HepG2 (cell line): ENCODE measurements around the gene DNAAF1. TPM values are rescaled to one million over a fixed set of nuclear protein-coding genes. Genes with fewer than 3 reads are reported as not detected.
A peak's percentile ranks its signal among the peaks of the same experiment; 100 is the strongest.

Experiments used
- ARNT2 ChIP-seq: sonication (generic); formaldehyde crosslinking; IDR thresholded peaks from 2 replicates; pipeline ENCODE4 v1.8.0; 2022; ENCODE audit warnings: mild to moderate bottlenecking, low read depth, missing genetic modification reagents, moderate library complexity
- ETV5 ChIP-seq: IDR thresholded peaks from 2 replicates; pipeline ENCODE4 v1.6.1; 2018; ENCODE audit warnings: missing biosample characterization, missing genetic modification reagents, inconsistent platforms, borderline replicate concordance
- HOXA7 ChIP-seq: sonication (generic); formaldehyde crosslinking; IDR thresholded peaks from 2 replicates; pipeline ENCODE4 v1.8.1; 2022; ENCODE audit warnings: mild to moderate bottlenecking, missing genetic modification reagents, moderate library complexity
- NFIB ChIP-seq: sonication (generic); formaldehyde crosslinking; IDR thresholded peaks from 2 replicates; pipeline ENCODE4 v1.9.0; 2021; ENCODE audit warnings: missing genetic modification reagents, mild to moderate bottlenecking, borderline replicate concordance
- NFKBIZ ChIP-seq: IDR thresholded peaks from 2 replicates; pipeline ENCODE4 v1.6.1; 2018; ENCODE audit warnings: missing genetic modification reagents, missing compliant biosample characterization
- NFYB ChIP-seq: sonication (generic); formaldehyde crosslinking; IDR thresholded peaks from 2 replicates; pipeline ENCODE4 v1.4.0; 2020; ENCODE audit warnings: missing genetic modification reagents
- PHF5A ChIP-seq: IDR thresholded peaks from one replicate; pipeline ENCODE4 v1.6.1; 2018; ENCODE audit warnings: low read depth, missing genetic modification reagents; ENCODE audit not compliant: unreplicated experiment
- PTBP1 ChIP-seq: fragments of 200-400 bp; formaldehyde crosslinking; IDR thresholded peaks from 2 replicates; pipeline ENCODE4 v1.6.1; 2018; ENCODE audit warnings: low read length, low read depth; ENCODE audit not compliant: poor library complexity, severe bottlenecking
- ZNF235 ChIP-seq: sonication (generic); formaldehyde crosslinking; IDR thresholded peaks from 2 replicates; pipeline ENCODE4 v1.8.1; 2023; ENCODE audit warnings: mild to moderate bottlenecking, missing genetic modification reagents, borderline replicate concordance
- ZNF891 ChIP-seq: sonication (generic); formaldehyde crosslinking; IDR thresholded peaks from 2 replicates; pipeline ENCODE4 v1.5.0; 2020; ENCODE audit warnings: mild to moderate bottlenecking, missing genetic modification reagents
- ZSCAN9 ChIP-seq: IDR thresholded peaks from 2 replicates; pipeline ENCODE4 v1.6.1; 2016; ENCODE audit warnings: borderline replicate concordance
- polyA plus RNA-seq, 8 experiments: library from polyadenylated mRNA; depleted of rRNA in 3 of 8; stranded (reverse) in 7 of 8; unstranded in 1 of 8; fragments of >200 nt; fragmentation: Illumina TruSeq in 4 of 8; extraction: Trizol in 4 of 8; gene quantifications; 2 replicates each; pipeline versions ENCODE4 v1.2.1 to v1.2.3, GENCODE V29; 2011 to 2016; ENCODE audit warnings: low read depth in 4 of 8, missing spikeins in 1 of 8, mixed read lengths in 1 of 8; ENCODE audit not compliant: insufficient read depth in 1 of 8
- total RNA-seq, 5 experiments: library from RNA; depleted of rRNA; stranded (reverse); fragments of >200 nt; fragmentation: Illumina TruSeq; extraction: Trizol; gene quantifications; 2 replicates each; pipeline ENCODE4 v1.2.3, GENCODE V29; 2016; ENCODE audit warnings: low read depth in 1 of 5
- TF ChIP-seq, protein P1 (sequence below): sonication (generic); formaldehyde crosslinking; IDR thresholded peaks from 2 replicates; pipeline ENCODE4 v1.8.0; 2022; ENCODE audit warnings: mild to moderate bottlenecking, missing genetic modification reagents
- TF ChIP-seq, protein P2 (sequence below): sonication (generic); formaldehyde crosslinking; IDR thresholded peaks from 2 replicates; pipeline ENCODE4 v1.5.1; 2020; ENCODE audit warnings: missing genetic modification reagents, mild to moderate bottlenecking, borderline replicate concordance
- TF ChIP-seq, protein P3 (sequence below): sonication (generic); formaldehyde crosslinking; IDR thresholded peaks from 2 replicates; pipeline ENCODE4 v1.8.1; 2022; ENCODE audit warnings: low read depth, mild to moderate bottlenecking, missing genetic modification reagents
- TF ChIP-seq, protein P4 (sequence below): sonication (generic); formaldehyde crosslinking; IDR thresholded peaks from 2 replicates; pipeline ENCODE4 v1.4.0; 2020; ENCODE audit warnings: mild to moderate bottlenecking, missing genetic modification reagents
- TF ChIP-seq, protein P5 (sequence below): sonication (generic); formaldehyde crosslinking; conservative IDR thresholded peaks from 2 replicates; pipeline ENCODE4 v1.8.0; 2022; ENCODE audit warnings: missing genetic modification reagents
- TF ChIP-seq, protein P6 (sequence below): sonication (generic); formaldehyde crosslinking; IDR thresholded peaks from 2 replicates; pipeline ENCODE4 v1.5.1; 2020; ENCODE audit warnings: missing genetic modification reagents, mild to moderate bottlenecking, borderline replicate concordance
- TF ChIP-seq, protein P7 (sequence below): sonication (generic); formaldehyde crosslinking; IDR thresholded peaks from 2 replicates; pipeline ENCODE4 v1.4.0; 2020; ENCODE audit warnings: missing genetic modification reagents

DNAAF1 gene
- total and polyA plus RNA-seq, 2 of the 13 experiments (the other 11 are each of a cell fraction or from before 2014, with no cell fraction given) = 0.04 TPM; not detected in 1

DNA sequence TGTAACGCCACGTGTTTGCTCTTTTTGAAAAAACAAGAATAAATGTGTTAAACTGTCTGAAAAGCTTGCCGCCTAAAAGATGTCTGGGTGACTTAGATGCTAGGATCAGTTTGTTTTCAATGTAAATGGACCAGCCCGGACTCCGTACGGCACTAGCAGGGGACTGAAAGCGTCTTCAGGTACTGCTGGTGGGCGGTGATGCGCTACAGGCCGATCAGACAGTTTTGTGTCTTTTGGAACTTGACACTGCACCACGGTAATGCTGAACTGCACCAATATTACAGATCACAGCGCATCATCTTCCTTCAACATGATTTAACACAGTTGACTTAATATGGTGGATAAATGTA lies 27.6 kb upstream of the DNAAF1 start (continued):
- TF ChIP-seq, protein P1, sequence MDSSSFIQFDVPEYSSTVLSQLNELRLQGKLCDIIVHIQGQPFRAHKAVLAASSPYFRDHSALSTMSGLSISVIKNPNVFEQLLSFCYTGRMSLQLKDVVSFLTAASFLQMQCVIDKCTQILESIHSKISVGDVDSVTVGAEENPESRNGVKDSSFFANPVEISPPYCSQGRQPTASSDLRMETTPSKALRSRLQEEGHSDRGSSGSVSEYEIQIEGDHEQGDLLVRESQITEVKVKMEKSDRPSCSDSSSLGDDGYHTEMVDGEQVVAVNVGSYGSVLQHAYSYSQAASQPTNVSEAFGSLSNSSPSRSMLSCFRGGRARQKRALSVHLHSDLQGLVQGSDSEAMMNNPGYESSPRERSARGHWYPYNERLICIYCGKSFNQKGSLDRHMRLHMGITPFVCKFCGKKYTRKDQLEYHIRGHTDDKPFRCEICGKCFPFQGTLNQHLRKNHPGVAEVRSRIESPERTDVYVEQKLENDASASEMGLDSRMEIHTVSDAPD (CRISPR knock-in tag) = peak; percentile 31; the same call in 1 of the 2 replicates
- TF ChIP-seq HOXA7 = no peak
- no peak for TF ChIP-seq NFKBIZ (CRISPR knock-in tag)
- TF ChIP-seq, protein P2, sequence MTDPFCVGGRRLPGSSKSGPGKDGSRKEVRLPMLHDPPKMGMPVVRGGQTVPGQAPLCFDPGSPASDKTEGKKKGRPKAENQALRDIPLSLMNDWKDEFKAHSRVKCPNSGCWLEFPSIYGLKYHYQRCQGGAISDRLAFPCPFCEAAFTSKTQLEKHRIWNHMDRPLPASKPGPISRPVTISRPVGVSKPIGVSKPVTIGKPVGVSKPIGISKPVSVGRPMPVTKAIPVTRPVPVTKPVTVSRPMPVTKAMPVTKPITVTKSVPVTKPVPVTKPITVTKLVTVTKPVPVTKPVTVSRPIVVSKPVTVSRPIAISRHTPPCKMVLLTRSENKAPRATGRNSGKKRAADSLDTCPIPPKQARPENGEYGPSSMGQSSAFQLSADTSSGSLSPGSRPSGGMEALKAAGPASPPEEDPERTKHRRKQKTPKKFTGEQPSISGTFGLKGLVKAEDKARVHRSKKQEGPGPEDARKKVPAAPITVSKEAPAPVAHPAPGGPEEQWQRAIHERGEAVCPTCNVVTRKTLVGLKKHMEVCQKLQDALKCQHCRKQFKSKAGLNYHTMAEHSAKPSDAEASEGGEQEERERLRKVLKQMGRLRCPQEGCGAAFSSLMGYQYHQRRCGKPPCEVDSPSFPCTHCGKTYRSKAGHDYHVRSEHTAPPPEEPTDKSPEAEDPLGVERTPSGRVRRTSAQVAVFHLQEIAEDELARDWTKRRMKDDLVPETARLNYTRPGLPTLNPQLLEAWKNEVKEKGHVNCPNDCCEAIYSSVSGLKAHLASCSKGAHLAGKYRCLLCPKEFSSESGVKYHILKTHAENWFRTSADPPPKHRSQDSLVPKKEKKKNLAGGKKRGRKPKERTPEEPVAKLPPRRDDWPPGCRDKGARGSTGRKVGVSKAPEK (CRISPR knock-in tag) = no peak
- no peak for TF ChIP-seq ETV5 (CRISPR knock-in tag)
- peak; percentile 25 for TF ChIP-seq ZNF891 (CRISPR knock-in tag)
- TF ChIP-seq ZNF235 = no peak
- no peak for TF ChIP-seq NFIB
- no peak for TF ChIP-seq ZSCAN9 (CRISPR knock-in tag)
- TF ChIP-seq NFYB = no peak
- TF ChIP-seq, protein P3, sequence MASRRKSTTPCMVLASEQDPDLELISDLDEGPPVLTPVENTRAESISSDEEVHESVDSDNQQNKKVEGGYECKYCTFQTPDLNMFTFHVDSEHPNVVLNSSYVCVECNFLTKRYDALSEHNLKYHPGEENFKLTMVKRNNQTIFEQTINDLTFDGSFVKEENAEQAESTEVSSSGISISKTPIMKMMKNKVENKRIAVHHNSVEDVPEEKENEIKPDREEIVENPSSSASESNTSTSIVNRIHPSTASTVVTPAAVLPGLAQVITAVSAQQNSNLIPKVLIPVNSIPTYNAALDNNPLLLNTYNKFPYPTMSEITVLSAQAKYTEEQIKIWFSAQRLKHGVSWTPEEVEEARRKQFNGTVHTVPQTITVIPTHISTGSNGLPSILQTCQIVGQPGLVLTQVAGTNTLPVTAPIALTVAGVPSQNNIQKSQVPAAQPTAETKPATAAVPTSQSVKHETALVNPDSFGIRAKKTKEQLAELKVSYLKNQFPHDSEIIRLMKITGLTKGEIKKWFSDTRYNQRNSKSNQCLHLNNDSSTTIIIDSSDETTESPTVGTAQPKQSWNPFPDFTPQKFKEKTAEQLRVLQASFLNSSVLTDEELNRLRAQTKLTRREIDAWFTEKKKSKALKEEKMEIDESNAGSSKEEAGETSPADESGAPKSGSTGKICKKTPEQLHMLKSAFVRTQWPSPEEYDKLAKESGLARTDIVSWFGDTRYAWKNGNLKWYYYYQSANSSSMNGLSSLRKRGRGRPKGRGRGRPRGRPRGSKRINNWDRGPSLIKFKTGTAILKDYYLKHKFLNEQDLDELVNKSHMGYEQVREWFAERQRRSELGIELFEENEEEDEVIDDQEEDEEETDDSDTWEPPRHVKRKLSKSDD (CRISPR knock-in tag) = no peak
- no peak; the same call in 1 of the 2 replicates for TF ChIP-seq ARNT2 (CRISPR knock-in tag)
- TF ChIP-seq, protein P4, sequence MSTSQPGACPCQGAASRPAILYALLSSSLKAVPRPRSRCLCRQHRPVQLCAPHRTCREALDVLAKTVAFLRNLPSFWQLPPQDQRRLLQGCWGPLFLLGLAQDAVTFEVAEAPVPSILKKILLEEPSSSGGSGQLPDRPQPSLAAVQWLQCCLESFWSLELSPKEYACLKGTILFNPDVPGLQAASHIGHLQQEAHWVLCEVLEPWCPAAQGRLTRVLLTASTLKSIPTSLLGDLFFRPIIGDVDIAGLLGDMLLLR = no peak
- TF ChIP-seq, protein P5, sequence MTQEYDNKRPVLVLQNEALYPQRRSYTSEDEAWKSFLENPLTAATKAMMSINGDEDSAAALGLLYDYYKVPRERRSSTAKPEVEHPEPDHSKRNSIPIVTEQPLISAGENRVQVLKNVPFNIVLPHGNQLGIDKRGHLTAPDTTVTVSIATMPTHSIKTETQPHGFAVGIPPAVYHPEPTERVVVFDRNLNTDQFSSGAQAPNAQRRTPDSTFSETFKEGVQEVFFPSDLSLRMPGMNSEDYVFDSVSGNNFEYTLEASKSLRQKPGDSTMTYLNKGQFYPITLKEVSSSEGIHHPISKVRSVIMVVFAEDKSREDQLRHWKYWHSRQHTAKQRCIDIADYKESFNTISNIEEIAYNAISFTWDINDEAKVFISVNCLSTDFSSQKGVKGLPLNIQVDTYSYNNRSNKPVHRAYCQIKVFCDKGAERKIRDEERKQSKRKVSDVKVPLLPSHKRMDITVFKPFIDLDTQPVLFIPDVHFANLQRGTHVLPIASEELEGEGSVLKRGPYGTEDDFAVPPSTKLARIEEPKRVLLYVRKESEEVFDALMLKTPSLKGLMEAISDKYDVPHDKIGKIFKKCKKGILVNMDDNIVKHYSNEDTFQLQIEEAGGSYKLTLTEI (CRISPR knock-in tag) = no peak
- TF ChIP-seq PTBP1 = no peak
- TF ChIP-seq, protein P6, sequence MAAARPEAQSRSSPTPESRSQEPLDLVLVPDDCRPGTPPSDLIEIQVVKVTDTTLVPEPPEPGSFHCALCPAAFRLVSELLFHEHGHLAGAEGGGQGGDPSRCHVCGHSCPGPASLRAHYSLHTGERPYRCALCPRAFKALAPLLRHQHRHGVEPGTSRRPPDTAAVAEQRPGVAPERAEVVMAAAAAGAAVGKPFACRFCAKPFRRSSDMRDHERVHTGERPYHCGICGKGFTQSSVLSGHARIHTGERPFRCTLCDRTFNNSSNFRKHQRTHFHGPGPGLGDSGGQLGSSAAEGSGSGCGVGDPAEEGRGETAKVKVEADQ (CRISPR knock-in tag) = no peak
- TF ChIP-seq, protein P7, sequence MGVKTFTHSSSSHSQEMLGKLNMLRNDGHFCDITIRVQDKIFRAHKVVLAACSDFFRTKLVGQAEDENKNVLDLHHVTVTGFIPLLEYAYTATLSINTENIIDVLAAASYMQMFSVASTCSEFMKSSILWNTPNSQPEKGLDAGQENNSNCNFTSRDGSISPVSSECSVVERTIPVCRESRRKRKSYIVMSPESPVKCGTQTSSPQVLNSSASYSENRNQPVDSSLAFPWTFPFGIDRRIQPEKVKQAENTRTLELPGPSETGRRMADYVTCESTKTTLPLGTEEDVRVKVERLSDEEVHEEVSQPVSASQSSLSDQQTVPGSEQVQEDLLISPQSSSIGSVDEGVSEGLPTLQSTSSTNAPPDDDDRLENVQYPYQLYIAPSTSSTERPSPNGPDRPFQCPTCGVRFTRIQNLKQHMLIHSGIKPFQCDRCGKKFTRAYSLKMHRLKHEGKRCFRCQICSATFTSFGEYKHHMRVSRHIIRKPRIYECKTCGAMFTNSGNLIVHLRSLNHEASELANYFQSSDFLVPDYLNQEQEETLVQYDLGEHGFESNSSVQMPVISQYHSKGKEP (CRISPR knock-in tag) = no peak
- TF ChIP-seq PHF5A = no peak
